HCT116 (cell line): ENCODE data around the gene NUDT2. TPM values are rescaled to one million over a fixed set of nuclear protein-coding genes. Genes with fewer than 3 reads are reported as not detected.

ENCODE experiments used
- ATAC-seq: fragments of 200-7000 bp; cut with Tn5 transposase; 2 replicates; pipeline ENCODE4 v1.9.1; 2020; ENCODE audit warnings: mild to moderate bottlenecking, moderate library complexity
- BruUV-seq: library from RNA; stranded (reverse); fragments of 400-500 nt; replicated peaks from 2 replicates; lab custom pipeline; 2021; lab: Mats Ljungman, UMichigan
- CTCF ChIA-PET: fragments of 300-600 bp; sonication (Branson Sonifier 250); formaldehyde crosslinking; loops from one replicate; lab custom pipeline; 2021; ENCODE audit warnings: antibody characterized with exemption; lab: Charles Lee
- POLR2A ChIA-PET: fragments of 300-600, 350-600 bp; sonication (Branson Sonifier 250); formaldehyde crosslinking; loops from one replicate; lab custom pipeline; 2021; ENCODE audit warnings: antibody characterized with exemption; lab: Charles Lee
- RAD21 ChIA-PET, 2 experiments: fragments of 300-600 bp; sonication (Branson Sonifier 250); formaldehyde crosslinking; loops; one replicate each; lab custom pipeline; 2023; ENCODE audit warnings: low total read pairs in 2 of 2; ENCODE audit not compliant: uncharacterized antibody in 2 of 2, unreplicated experiment in 2 of 2, low non-redundant PET in 1 of 2; lab: Charles Lee
- DNase-seq: peaks from one replicate; pipeline ENCODE4 v3.0.0-alpha.2; 2010; ENCODE audit warnings: low read depth, low spot score
- H2AFZ ChIP-seq: fragments of 200-600 bp; shearing (Covaris generic), sonication (generic); 2 replicates; pipeline ENCODE4 v1.6.1; 2017; ENCODE audit warnings: low read depth, mixed run types, mixed read lengths, antibody characterized with exemption, low read length; ENCODE audit not compliant: poor library complexity, severe bottlenecking
- H3K27ac ChIP-seq: 2 replicates; pipeline ENCODE4 v1.5.1; 2012; ENCODE audit warnings: low read depth, low read length
- H3K27me3 ChIP-seq: fragments of 200-600 bp; sonication (generic); 2 replicates; pipeline ENCODE4 v1.6.1; 2016; ENCODE audit warnings: mixed run types, low read length, mixed read lengths; ENCODE audit not compliant: insufficient read depth
- H3K36me3 ChIP-seq, 2 experiments: fragments of 200-500 bp in 1 of 2; fragments of 200-600 bp in 1 of 2; sonication (Bioruptor generic) in 1 of 2; sonication (generic) in 1 of 2; 2 replicates each; pipeline versions ENCODE4 v1.5.1 to v1.6.1; 2014 to 2016; ENCODE audit warnings: low read length in 2 of 2, inconsistent platforms in 1 of 2, mixed read lengths in 1 of 2, mixed run types in 1 of 2; ENCODE audit not compliant: insufficient read depth in 2 of 2, control insufficient read depth in 1 of 2
- H3K4me1 ChIP-seq, 2 experiments: fragments of 200-600 bp in 1 of 2; sonication (generic) in 1 of 2; 2 replicates each; pipeline versions ENCODE4 v1.5.1 to v1.6.1; 2012 to 2017; ENCODE audit warnings: low read length in 2 of 2, inconsistent platforms in 1 of 2, mild to moderate bottlenecking in 1 of 2, mixed read lengths in 1 of 2, mixed run types in 1 of 2, moderate library complexity in 1 of 2; ENCODE audit not compliant: insufficient read depth in 2 of 2, control insufficient read depth in 1 of 2
- H3K4me2 ChIP-seq: fragments of 200-600 bp; sonication (generic); 2 replicates; pipeline ENCODE4 v1.6.1; 2017; ENCODE audit warnings: mixed run types, low read length, mixed read lengths
- H3K4me3 ChIP-seq, 2 experiments: fragments of 200-600 bp in 1 of 2; sonication (generic) in 1 of 2; replicated peaks in 1 of 2; 2 replicates each; pipeline ENCODE4 v1.5.1; 2011 to 2016; ENCODE audit warnings: low read length in 2 of 2, control low read depth in 1 of 2, low read depth in 1 of 2, mild to moderate bottlenecking in 1 of 2, mixed read lengths in 1 of 2, mixed run types in 1 of 2
- H3K79me2 ChIP-seq: fragments of 200-600 bp; sonication (generic); 2 replicates; pipeline ENCODE4 v1.6.1; 2017; ENCODE audit warnings: mild to moderate bottlenecking, mixed run types, low read length, moderate library complexity, mixed read lengths; ENCODE audit not compliant: insufficient read depth
- H3K9ac ChIP-seq: fragments of 200-600 bp; sonication (generic); 2 replicates; pipeline ENCODE4 v1.6.1; 2016; ENCODE audit warnings: low read length, mixed read lengths
- H3K9me2 ChIP-seq: fragments of 200-600 bp; sonication (generic), shearing (Covaris generic); 2 replicates; pipeline ENCODE4 v1.6.1; 2017; ENCODE audit warnings: mixed run types, mild to moderate bottlenecking, moderate library complexity; ENCODE audit not compliant: insufficient read depth
- H3K9me3 ChIP-seq, 2 experiments: fragments of 200-500 bp in 1 of 2; fragments of 200-600 bp in 1 of 2; sonication (Bioruptor generic) in 1 of 2; sonication (generic) in 1 of 2; 2 replicates each; pipeline ENCODE4 v1.6.1; 2014 to 2017; ENCODE audit warnings: low read length in 2 of 2, mixed read lengths in 2 of 2, inconsistent platforms in 1 of 2, low read depth in 1 of 2, mild to moderate bottlenecking in 1 of 2, mixed run types in 1 of 2, moderate library complexity in 1 of 2; ENCODE audit not compliant: control insufficient read depth in 1 of 2, insufficient read depth in 1 of 2
- H4K20me1 ChIP-seq: fragments of 200-600 bp; sonication (generic), shearing (Covaris generic); 2 replicates; pipeline ENCODE4 v1.6.1; 2017; ENCODE audit warnings: mixed run types, mild to moderate bottlenecking, moderate library complexity; ENCODE audit not compliant: insufficient read depth
- ATF3 ChIP-seq: IDR thresholded peaks from 2 replicates; pipeline ENCODE4 v1.6.1; 2012
- CEBPB ChIP-seq: IDR thresholded peaks from 2 replicates; pipeline ENCODE4 v1.6.1; 2012; ENCODE audit warnings: low read depth
- CTCF ChIP-seq, 3 experiments: fragments of 200-600 bp in 1 of 3; sonication (generic) in 1 of 3; IDR thresholded peaks in 2 of 3; conservative IDR thresholded peaks in 1 of 3; 2 replicates each; pipeline ENCODE4 v1.5.1; 2012 to 2017; ENCODE audit warnings: low read depth in 2 of 3, low read length in 2 of 3, antibody characterized with exemption in 1 of 3, borderline replicate concordance in 1 of 3, control low read depth in 1 of 3, mild to moderate bottlenecking in 1 of 3, mixed read lengths in 1 of 3, mixed run types in 1 of 3, moderate library complexity in 1 of 3; ENCODE audit not compliant: insufficient read depth in 1 of 3
- EGR1 ChIP-seq: IDR thresholded peaks from 2 replicates; pipeline ENCODE4 v1.6.1; 2012; ENCODE audit warnings: low read depth
- ELF1 ChIP-seq: IDR thresholded peaks from 2 replicates; pipeline ENCODE4 v1.6.1; 2012; ENCODE audit warnings: low read depth, borderline replicate concordance
- EZH2 ChIP-seq: fragments of 200-600 bp; sonication (generic); IDR thresholded peaks from 2 replicates; pipeline ENCODE4 v1.6.1; 2017; ENCODE audit warnings: antibody characterized with exemption, mixed run types
- EZH2phosphoT487 ChIP-seq: fragments of 200-600 bp; IDR thresholded peaks from 2 replicates; pipeline ENCODE4 v1.6.1; 2018; ENCODE audit warnings: antibody characterized with exemption, borderline replicate concordance
- JUND ChIP-seq: IDR thresholded peaks from 2 replicates; pipeline ENCODE4 v1.6.1; 2012
- MAX ChIP-seq: IDR thresholded peaks from 2 replicates; pipeline ENCODE4 v1.6.1; 2012
- POLR2A ChIP-seq: IDR thresholded peaks from 2 replicates; pipeline ENCODE4 v1.7.0; 2011; ENCODE audit warnings: borderline replicate concordance; ENCODE audit not compliant: insufficient read depth, insufficient read length; ENCODE audit errors: extremely low read depth
- POLR2AphosphoS5 ChIP-seq: IDR thresholded peaks from 2 replicates; pipeline ENCODE4 v1.6.1; 2011; ENCODE audit warnings: mild to moderate bottlenecking, low read depth, low read length, moderate library complexity
- RAD21 ChIP-seq: IDR thresholded peaks from 2 replicates; pipeline ENCODE4 v1.6.1; 2012; ENCODE audit warnings: low read depth, mild to moderate bottlenecking
- REST ChIP-seq: IDR thresholded peaks from 2 replicates; pipeline ENCODE4 v1.6.1; 2012; ENCODE audit warnings: low read depth
- SP1 ChIP-seq: IDR thresholded peaks from 2 replicates; pipeline ENCODE4 v1.6.1; 2012; ENCODE audit warnings: low read depth
- SRF ChIP-seq: IDR thresholded peaks from 2 replicates; pipeline ENCODE4 v1.6.1; 2012; ENCODE audit warnings: low read depth
- YY1 ChIP-seq: IDR thresholded peaks from 2 replicates; pipeline ENCODE4 v1.6.1; 2011; ENCODE audit warnings: low read length, low read depth, moderate library complexity, mild to moderate bottlenecking; ENCODE audit not compliant: insufficient replicate concordance; ENCODE audit errors: extremely low read depth
- ZBTB33 ChIP-seq: IDR thresholded peaks from 2 replicates; pipeline ENCODE4 v1.6.1; 2011; ENCODE audit warnings: mild to moderate bottlenecking, low read length, moderate library complexity; ENCODE audit not compliant: insufficient replicate concordance; ENCODE audit errors: extremely low read depth
- ZFX ChIP-seq: fragments of 450-650 bp; IDR thresholded peaks from 2 replicates; pipeline ENCODE4 v1.6.1; 2017
- intact Hi-C: fragments of 100-400 bp; cut with micrococcal nuclease; formaldehyde crosslinking; loops from 2 replicates; pipeline ENCODE4 v1.10.0; 2022
- total RNA-seq: library from RNA; stranded (reverse); gene quantifications from one replicate; pipeline ENCODE4 v1.2.1, GENCODE V29; 2021; ENCODE audit not compliant: unreplicated experiment

Gene NUDT2
- total RNA-seq, 1 experiment from 2014 or later = 39.3 TPM

DNA sequence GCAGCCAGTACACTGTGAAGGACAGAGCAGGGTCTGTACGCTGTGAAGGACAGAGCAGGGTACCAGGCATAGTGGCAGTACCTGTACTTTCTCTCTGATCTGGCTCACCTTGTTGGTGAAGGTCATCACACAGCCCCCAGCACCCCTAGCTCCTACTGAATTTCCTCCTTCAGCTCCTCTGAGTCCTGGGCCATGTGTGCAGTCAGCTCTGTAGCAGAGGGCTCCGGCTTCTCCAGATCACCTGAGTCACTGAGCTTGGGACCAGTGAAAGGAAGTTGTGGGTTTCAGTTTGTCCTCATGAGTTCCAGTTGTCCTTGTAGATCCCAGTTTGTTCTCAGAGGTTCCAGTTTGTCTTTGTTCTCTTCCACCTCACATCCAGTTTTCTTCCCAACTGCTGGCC is 5.5 kb downstream of the NUDT2 start:
- no peaks in the 10 kb centered on the region for H3K9me2 ChIP-seq
- no peak overlapping the region for H3K4me2 ChIP-seq
- no peak overlapping the region for H3K9ac ChIP-seq
- TF ChIP-seq CEBPB (no peak), ZBTB33 (no peak), EGR1 (no peak), POLR2AphosphoS5 (no peak), CTCF (IDR thresholded peaks at IDR 0.05 in 2 of 3, conservative IDR thresholded peaks at IDR 0.05 in 1 of 3; ENCODE audit: borderline replicate concordance in 1 of 3, insufficient read depth in 1 of 3, low read depth in 2 of 3, low read length in 2 of 3) (no peak), EZH2phosphoT487 (no peak), REST (no peak), POLR2A (no peak), ELF1 (no peak), SRF (no peak), EZH2 (no peak), JUND (no peak), ATF3 (no peak), ZFX (no peak), SP1 (no peak), MAX (no peak), YY1 (no peak), RAD21 (no peak)
- ChIA-PET POLR2A (interaction anchor here (1.6 kb wide), 1 partner anchor 42 kb away, joined by 5 read pairs; the partner anchor contains the start of gene MYORG), RAD21 (interaction anchor here in 1 of 2 experiments (0.9 kb wide), 1 partner anchor 69 kb away, joined by 3 read pairs; no protein-coding TSS in a partner anchor), CTCF (no interaction called here)
- no peak for ATAC-seq
- intact Hi-C loops = loop anchor here (5.0 kb wide), 1 partner anchor 212 kb away; no protein-coding TSS in a partner anchor
- H3K4me1 ChIP-seq = peaks cover 5 to 16% of the 10 kb centered on the region in 2 experiments; a peak in 2 of 4 replicates
- no peak overlapping the region for H3K27ac ChIP-seq
- no peaks in the 10 kb centered on the region for H4K20me1 ChIP-seq
- no peaks in the 10 kb centered on the region for H3K9me3 ChIP-seq
- BruUV-seq = no TSS peak
- H3K4me3 ChIP-seq = no peak overlapping the region
- H2AFZ ChIP-seq = no peak overlapping the region
- DNase-seq = no peak
- peaks cover 62% of the 10 kb centered on the region for H3K79me2 ChIP-seq
- H3K27me3 ChIP-seq = no peaks in the 10 kb centered on the region
- peaks cover 9% of the 10 kb centered on the region in 2 experiments; a peak in 3 of 4 replicates for H3K36me3 ChIP-seq
